Measurements from ENCODE around the gene FBXW2.

The FBXW2 gene

GRCh38 chr9:120777229-120777628 is 16.0 kb downstream of the FBXW2 start:
- Histone ChIP-seq H3K36me3 (peaks cover 70% of the 10 kb centered on the region), H3K4me3 (ENCODE audit: low read depth, low read length) (no peak overlapping the region), H3K27me3 (ENCODE audit: insufficient read depth, low read depth, severe bottlenecking) (no peaks in the 10 kb centered on the region), H3K9me3 (ENCODE audit: severe bottlenecking) (no peaks in the 10 kb centered on the region), H3K27ac (no peak overlapping the region)
- TF ChIP-seq CTCF (IDR thresholded peaks at IDR 0.05; ENCODE audit: low read depth, low read length): no peak
- no peak for DNase-seq

GRCh38 chr9:120776788-120777187 is 16.4 kb downstream of the FBXW2 start:
- Histone ChIP-seq H3K9me3 (ENCODE audit: severe bottlenecking) (no peaks in the 10 kb centered on the region), H3K27ac (no peak overlapping the region), H3K4me3 (ENCODE audit: low read depth, low read length) (no peak overlapping the region), H3K27me3 (ENCODE audit: insufficient read depth, low read depth, severe bottlenecking) (no peaks in the 10 kb centered on the region), H3K36me3 (peaks cover 66% of the 10 kb centered on the region)
- DNase-seq: no peak
- TF ChIP-seq CTCF (IDR thresholded peaks at IDR 0.05; ENCODE audit: low read depth, low read length): no peak

DNA sequence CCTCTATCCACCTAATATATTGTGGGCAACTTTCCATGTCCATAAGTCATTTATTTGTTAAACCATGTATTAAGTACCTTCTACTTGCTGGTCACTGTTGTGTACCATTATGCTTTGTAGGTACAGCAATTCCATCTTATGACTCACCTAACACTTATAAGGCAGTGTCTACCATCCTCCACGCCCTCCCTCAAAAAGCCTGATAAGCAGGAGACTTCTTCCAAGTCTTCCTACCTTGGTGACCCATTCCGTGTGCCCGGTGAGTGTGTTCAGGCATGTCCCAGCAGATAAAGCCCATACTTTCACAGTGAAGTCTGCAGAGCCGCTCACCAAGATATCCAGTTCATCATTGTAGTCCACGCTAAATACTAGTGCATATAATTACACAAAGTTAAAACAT is 17.4 kb downstream of the FBXW2 start:
- H3K27ac ChIP-seq: no peak overlapping the region
- no peak overlapping the region for H3K4me3 ChIP-seq (ENCODE audit: low read depth, low read length)
- no peak for DNase-seq
- H3K27me3 ChIP-seq (ENCODE audit: insufficient read depth, low read depth, severe bottlenecking): no peaks in the 10 kb centered on the region
- TF ChIP-seq CTCF (IDR thresholded peaks at IDR 0.05; ENCODE audit: low read depth, low read length): no peak
- H3K9me3 ChIP-seq (ENCODE audit: severe bottlenecking): no peaks in the 10 kb centered on the region
- H3K36me3 ChIP-seq: peaks cover 71% of the 10 kb centered on the region

DNA sequence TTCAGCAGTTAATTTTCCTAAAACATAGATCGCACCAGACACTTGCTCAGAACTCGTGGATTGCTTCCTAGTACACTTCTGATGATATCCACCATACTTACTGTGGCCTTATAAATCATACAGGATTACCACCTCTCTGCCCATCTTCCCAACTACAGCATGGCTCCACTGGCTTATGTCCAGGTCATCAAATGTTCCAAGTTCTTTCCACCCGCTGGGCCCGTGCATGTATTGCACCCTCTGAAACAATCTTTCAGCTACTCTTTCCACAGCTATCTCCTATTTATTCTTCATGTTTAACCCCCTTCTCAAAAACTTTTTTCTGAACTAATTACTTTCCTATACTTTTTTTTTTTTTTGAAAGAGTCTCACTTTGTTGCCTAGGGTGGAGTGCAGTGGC is 18.5 kb downstream of the FBXW2 start:
- H3K27ac ChIP-seq: no peak overlapping the region
- TF ChIP-seq CTCF (IDR thresholded peaks at IDR 0.05; ENCODE audit: low read depth, low read length): no peak
- no peak overlapping the region for H3K4me3 ChIP-seq (ENCODE audit: low read depth, low read length)
- H3K36me3 ChIP-seq: peaks cover 75% of the 10 kb centered on the region
- DNase-seq: no peak
- H3K9me3 ChIP-seq (ENCODE audit: severe bottlenecking): no peaks in the 10 kb centered on the region
- no peaks in the 10 kb centered on the region for H3K27me3 ChIP-seq (ENCODE audit: insufficient read depth, low read depth, severe bottlenecking)

DNA sequence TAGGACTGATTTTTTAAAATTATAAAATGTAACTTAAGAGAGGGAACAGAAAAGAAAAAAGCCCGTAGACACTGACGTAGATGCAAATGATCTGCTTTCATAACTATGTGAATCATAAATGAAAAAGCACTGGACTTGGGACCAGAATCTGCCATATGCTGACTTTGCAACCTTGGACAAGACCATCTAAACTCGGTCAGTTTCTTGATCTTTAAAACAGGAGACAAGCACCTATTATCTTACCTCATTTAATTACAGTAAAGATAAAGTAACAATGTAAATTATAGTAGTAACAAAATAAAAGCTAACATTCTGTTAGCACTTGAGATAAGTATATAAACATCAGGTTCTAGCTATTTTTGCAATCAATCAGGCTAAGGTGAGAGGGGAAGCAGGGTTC is 20.0 kb downstream of the FBXW2 start:
- no peak for DNase-seq
- Histone ChIP-seq H3K27me3 (ENCODE audit: insufficient read depth, low read depth, severe bottlenecking) (no peaks in the 10 kb centered on the region), H3K36me3 (peaks cover 78% of the 10 kb centered on the region), H3K9me3 (ENCODE audit: severe bottlenecking) (no peaks in the 10 kb centered on the region), H3K27ac (no peak overlapping the region), H3K4me3 (ENCODE audit: low read depth, low read length) (no peak overlapping the region)
- no peak for TF ChIP-seq CTCF (IDR thresholded peaks at IDR 0.05; ENCODE audit: low read depth, low read length)

DNA sequence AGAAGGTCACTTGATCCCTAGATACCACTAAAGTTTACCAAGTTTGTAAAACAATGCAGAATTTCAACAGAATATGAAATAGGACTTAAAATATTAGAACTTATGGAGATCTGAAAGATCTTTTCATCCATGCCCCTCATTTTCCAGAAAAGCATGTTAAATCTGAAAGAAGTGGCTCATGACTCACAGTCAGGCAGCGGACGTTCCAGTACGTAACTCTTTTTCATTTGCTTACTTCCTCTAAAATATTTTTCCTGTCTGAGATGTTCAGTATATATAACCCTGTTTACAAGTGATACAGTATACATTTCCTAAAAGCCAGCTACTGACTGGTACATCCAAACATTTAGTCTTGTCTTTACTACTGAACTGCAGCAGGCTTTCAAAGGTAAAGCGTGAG is 22.3 kb downstream of the FBXW2 start:
- no peaks in the 10 kb centered on the region for H3K9me3 ChIP-seq (ENCODE audit: severe bottlenecking)
- H3K27ac ChIP-seq: no peak overlapping the region
- H3K36me3 ChIP-seq: peaks cover 77% of the 10 kb centered on the region
- TF ChIP-seq CTCF (IDR thresholded peaks at IDR 0.05; ENCODE audit: low read depth, low read length): no peak
- H3K4me3 ChIP-seq (ENCODE audit: low read depth, low read length): no peak overlapping the region
- H3K27me3 ChIP-seq (ENCODE audit: insufficient read depth, low read depth, severe bottlenecking): no peaks in the 10 kb centered on the region
- DNase-seq: no peak

All from WERI-Rb-1 (cell line).